Neural crest cell (in vitro differentiated cells): ENCODE data around the gene PF4V1. TPM values are rescaled to one million over a fixed set of nuclear protein-coding genes. Genes with fewer than 3 reads are reported as not detected.

ENCODE experiments used
- DNase-seq: peaks from one replicate; pipeline ENCODE4 v3.0.0; 2021; ENCODE audit warnings: low read depth, mixed read lengths, low spot score
- H3K27ac Mint-ChIP-seq: one replicate; pipeline ENCODE4 v1.8.0; 2021; ENCODE audit warnings: mild to moderate bottlenecking, mixed read lengths; ENCODE audit not compliant: unreplicated experiment
- H3K27me3 Mint-ChIP-seq: 2 replicates; pipeline ENCODE4 v1.8.0; 2021; ENCODE audit warnings: low read depth, mild to moderate bottlenecking, mixed read lengths
- H3K36me3 Mint-ChIP-seq: 2 replicates; pipeline ENCODE4 v1.8.0; 2021; ENCODE audit warnings: low read depth, mild to moderate bottlenecking, mixed read lengths
- H3K4me1 Mint-ChIP-seq: 2 replicates; pipeline ENCODE4 v1.8.0; 2021; ENCODE audit warnings: mixed read lengths
- H3K4me3 Mint-ChIP-seq: one replicate; pipeline ENCODE4 v1.8.0; 2021; ENCODE audit warnings: mild to moderate bottlenecking, mixed read lengths
- H3K9me3 Mint-ChIP-seq: 2 replicates; pipeline ENCODE4 v1.8.0; 2021; ENCODE audit warnings: mixed read lengths
- CTCF ChIP-seq: fragments of 200-600 bp; sonication (generic); conservative IDR thresholded peaks from 2 replicates; pipeline ENCODE4 v1.5.0; 2021; ENCODE audit warnings: antibody characterized with exemption, mild to moderate bottlenecking
- total RNA-seq: library from RNA; stranded (reverse); gene quantifications from 2 replicates; pipeline ENCODE4 v1.2.1, GENCODE V29; 2021

Gene PF4V1
- total RNA-seq, 1 donor from 2014 or later = not detected

DNA sequence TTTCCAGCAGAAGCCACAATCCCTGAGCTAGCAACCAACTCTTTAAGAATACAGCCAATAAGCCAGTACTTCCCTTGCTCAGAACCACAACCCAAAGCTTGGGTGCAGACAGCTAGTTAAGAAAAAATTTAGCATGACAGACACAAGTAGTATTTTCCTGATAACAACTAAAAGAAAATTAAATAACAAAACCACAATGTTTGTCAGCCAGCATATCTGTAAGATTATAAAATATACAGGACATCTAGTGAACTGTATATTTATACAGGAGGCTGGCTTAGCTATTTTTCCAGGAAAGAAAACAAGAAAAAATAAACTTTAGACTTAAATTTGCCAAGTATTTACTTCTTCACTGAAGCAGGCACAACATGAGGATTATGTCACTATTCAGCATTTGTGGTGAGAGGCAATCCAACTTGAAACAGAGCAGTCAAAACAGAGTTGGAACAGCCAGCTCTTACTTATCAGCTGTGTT is 6.6 kb downstream of the PF4V1 start:
- Mint-ChIP-seq H3K9me3 (no peaks in the 10 kb centered on the region), H3K4me3 (no peak overlapping the region), H3K27ac (no peak overlapping the region), H3K27me3 (peaks cover 10% of the 10 kb centered on the region), H3K36me3 (no peaks in the 10 kb centered on the region), H3K4me1 (no peaks in the 10 kb centered on the region)
- TF ChIP-seq CTCF = no peak
- DNase-seq = no peak

GRCh38 chr4:73860181-73860580 is 7.1 kb downstream of the PF4V1 start:
- Mint-ChIP-seq H3K4me1 (no peaks in the 10 kb centered on the region), H3K27ac (no peak overlapping the region), H3K36me3 (no peaks in the 10 kb centered on the region), H3K9me3 (no peaks in the 10 kb centered on the region), H3K27me3 (peaks cover 13% of the 10 kb centered on the region), H3K4me3 (no peak overlapping the region)
- TF ChIP-seq CTCF = no peak
- no peak for DNase-seq

DNA sequence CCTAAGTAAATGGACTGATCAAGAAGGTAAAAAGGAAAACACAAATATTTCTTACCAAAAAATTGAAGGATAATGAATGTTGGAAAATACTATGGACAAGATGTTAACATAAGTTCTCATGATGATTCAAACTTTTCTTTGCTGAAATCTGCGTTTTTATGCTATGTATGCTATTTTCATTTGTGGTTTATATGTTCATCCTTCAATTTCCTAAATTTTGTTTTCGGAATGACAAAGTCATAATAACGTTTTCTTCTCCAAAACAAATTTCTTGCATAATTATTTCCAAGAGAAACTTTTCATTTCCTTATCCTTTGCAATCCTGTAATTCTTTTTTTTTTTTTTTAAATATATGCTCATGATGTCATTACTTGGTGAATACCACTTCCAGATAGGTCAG is 7.8 kb downstream of the PF4V1 start:
- Mint-ChIP-seq H3K4me1 (no peaks in the 10 kb centered on the region), H3K4me3 (no peak overlapping the region), H3K27me3 (peaks cover 17% of the 10 kb centered on the region), H3K9me3 (no peaks in the 10 kb centered on the region), H3K36me3 (no peaks in the 10 kb centered on the region), H3K27ac (no peak overlapping the region)
- no peak for TF ChIP-seq CTCF
- no peak for DNase-seq

DNA sequence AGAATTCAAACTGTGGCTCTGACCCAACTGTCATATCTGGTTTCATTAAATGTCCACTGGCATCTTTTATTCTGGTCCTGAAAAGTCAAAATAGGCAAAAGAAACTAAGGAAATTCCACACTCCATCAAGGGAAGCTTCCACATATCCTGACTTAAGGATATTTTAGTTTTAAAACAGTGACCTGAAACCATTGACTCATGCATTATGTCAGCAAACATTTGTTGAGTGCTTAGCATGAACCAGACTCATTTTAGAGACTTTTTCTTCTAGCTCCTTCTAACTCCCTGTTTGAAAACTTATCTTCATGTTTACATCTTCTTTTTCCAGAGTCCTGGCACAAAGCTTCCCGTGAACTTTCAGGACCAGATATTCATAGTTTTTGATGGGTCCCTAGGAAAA is 9.2 kb downstream of the PF4V1 start:
- no peak overlapping the region for H3K4me3 Mint-ChIP-seq
- H3K27ac Mint-ChIP-seq = no peak overlapping the region
- H3K36me3 Mint-ChIP-seq = no peaks in the 10 kb centered on the region
- H3K9me3 Mint-ChIP-seq = no peaks in the 10 kb centered on the region
- no peak for DNase-seq
- peaks cover 26% of the 10 kb centered on the region for H3K27me3 Mint-ChIP-seq
- no peaks in the 10 kb centered on the region for H3K4me1 Mint-ChIP-seq
- TF ChIP-seq CTCF = no peak

- peak; percentile 58 for TF ChIP-seq CTCF
- Mint-ChIP-seq H3K27ac (no peak overlapping the region), H3K27me3 (peaks cover 44% of the 10 kb centered on the region), H3K36me3 (no peaks in the 10 kb centered on the region), H3K4me3 (no peak overlapping the region), H3K4me1 (no peaks in the 10 kb centered on the region), H3K9me3 (no peaks in the 10 kb centered on the region)
- DNase-seq = no peak
Observed at GRCh38 chr4:73864365-73864764, 11.3 kb downstream of the PF4V1 start.

- peaks cover 5% of the 10 kb centered on the region for H3K4me1 Mint-ChIP-seq
- H3K36me3 Mint-ChIP-seq = no peaks in the 10 kb centered on the region
- TF ChIP-seq CTCF = no peak
- no peak for DNase-seq
- peaks cover 50% of the 10 kb centered on the region for H3K27me3 Mint-ChIP-seq
- no peak overlapping the region for H3K4me3 Mint-ChIP-seq
- no peaks in the 10 kb centered on the region for H3K9me3 Mint-ChIP-seq
- no peak overlapping the region for H3K27ac Mint-ChIP-seq
Observed at GRCh38 chr4:73864961-73865360, 11.9 kb downstream of the PF4V1 start.
